ENCODE measurements around the gene SMARCA2.

DNA sequence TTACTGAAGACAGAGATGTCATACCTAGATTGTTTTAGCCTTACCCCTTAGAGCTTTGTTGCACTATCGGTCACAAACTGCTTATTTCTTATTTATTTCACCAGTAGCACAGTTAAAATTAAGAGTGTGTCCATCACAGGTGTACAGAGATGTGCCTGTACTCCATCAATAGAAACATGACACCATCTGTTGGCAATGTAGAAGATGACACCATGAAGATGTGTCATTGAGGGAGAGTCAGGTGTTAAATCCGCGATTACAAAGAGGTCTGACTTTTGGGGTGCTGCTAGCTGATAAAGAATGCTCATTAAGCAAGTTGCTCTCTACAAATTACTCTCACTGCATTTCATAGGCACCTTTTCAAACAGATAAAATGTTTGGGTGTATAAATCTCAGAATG lies 164.4 kb downstream of the SMARCA2 start:
- TF ChIP-seq, protein P1, sequence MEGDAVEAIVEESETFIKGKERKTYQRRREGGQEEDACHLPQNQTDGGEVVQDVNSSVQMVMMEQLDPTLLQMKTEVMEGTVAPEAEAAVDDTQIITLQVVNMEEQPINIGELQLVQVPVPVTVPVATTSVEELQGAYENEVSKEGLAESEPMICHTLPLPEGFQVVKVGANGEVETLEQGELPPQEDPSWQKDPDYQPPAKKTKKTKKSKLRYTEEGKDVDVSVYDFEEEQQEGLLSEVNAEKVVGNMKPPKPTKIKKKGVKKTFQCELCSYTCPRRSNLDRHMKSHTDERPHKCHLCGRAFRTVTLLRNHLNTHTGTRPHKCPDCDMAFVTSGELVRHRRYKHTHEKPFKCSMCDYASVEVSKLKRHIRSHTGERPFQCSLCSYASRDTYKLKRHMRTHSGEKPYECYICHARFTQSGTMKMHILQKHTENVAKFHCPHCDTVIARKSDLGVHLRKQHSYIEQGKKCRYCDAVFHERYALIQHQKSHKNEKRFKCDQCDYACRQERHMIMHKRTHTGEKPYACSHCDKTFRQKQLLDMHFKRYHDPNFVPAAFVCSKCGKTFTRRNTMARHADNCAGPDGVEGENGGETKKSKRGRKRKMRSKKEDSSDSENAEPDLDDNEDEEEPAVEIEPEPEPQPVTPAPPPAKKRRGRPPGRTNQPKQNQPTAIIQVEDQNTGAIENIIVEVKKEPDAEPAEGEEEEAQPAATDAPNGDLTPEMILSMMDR (IDR thresholded peaks at IDR 0.05) = no peak
- TF ChIP-seq EZH2phosphoT487 (IDR thresholded peaks at IDR 0.05) (no peak), EZH2 (IDR thresholded peaks at IDR 0.05) (no peak)
